AG04449 (cell line): ENCODE results near the gene CRYBG3.
A peak's percentile ranks its signal among the peaks of the same experiment; 100 is the strongest.

ENCODE experiments used
- CTCF ChIA-PET: fragments of 350-600 bp; formaldehyde crosslinking; extraction: SDS; loops from one replicate; lab custom pipeline; 2021; ENCODE audit warnings: antibody characterized with exemption; lab: Yijun Ruan, JAX
- POLR2A ChIA-PET: fragments of 400-600, 350-600 bp; formaldehyde crosslinking; extraction: SDS; loops from one replicate; lab custom pipeline; 2020; ENCODE audit warnings: antibody characterized with exemption, inconsistent platforms; lab: Yijun Ruan, JAX
- DNase-seq: peaks from one replicate; pipeline ENCODE4 v3.0.0-alpha.2; 2010; ENCODE audit warnings: low read depth, low spot score
- H3K4me3 ChIP-seq: 2 replicates; pipeline ENCODE4 v1.5.1; 2011; ENCODE audit warnings: low read depth, mild to moderate bottlenecking, control low read depth, low read length
- CTCF ChIP-seq: IDR thresholded peaks from one replicate; pipeline ENCODE4 v1.5.1; 2011; ENCODE audit warnings: mild to moderate bottlenecking, moderate library complexity, low read length, control low read depth, inconsistent platforms; ENCODE audit not compliant: insufficient read depth; ENCODE audit errors: missing control alignments

Gene CRYBG3

DNA sequence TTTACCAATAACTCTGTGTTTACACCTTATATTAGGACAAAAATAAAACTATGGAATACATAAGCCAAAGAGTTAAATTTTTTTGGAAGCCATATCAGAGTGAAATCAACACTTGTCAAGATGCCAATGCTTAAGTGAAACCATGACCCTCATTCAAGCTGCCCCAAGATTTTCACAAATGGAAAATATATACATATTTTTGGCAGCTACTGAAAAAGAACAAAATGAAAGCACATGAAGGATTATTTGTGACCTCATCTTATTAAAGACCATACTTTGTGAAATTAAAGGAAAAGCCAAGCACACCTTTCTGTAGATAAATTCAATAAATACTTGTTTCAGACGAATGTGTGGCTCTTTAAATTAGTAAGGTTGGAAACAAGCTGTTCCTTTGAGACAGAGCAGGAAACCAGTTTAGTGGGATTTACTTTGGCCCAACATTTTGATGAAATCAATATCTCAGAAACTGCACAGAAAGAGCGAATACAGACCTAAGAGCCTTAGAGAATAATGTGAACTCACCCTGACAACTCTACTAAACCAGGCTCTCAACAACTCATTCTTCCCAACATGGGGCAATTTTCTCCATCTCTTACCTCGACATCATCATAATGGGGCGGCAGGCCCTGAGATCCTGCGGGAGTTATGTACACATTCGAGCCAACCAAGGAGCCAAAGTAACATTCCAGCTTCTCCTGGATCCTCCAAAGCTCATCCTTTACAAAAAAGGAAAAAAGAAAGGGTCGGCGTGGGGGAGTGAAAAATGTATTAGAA lies 139.4 kb downstream of the CRYBG3 start:
- no peak for TF ChIP-seq CTCF
- no peak for DNase-seq
- CTCF ChIA-PET, result no interaction called here
- POLR2A ChIA-PET, result no interaction called here
- H3K4me3 ChIP-seq, result no peak overlapping the region

DNA sequence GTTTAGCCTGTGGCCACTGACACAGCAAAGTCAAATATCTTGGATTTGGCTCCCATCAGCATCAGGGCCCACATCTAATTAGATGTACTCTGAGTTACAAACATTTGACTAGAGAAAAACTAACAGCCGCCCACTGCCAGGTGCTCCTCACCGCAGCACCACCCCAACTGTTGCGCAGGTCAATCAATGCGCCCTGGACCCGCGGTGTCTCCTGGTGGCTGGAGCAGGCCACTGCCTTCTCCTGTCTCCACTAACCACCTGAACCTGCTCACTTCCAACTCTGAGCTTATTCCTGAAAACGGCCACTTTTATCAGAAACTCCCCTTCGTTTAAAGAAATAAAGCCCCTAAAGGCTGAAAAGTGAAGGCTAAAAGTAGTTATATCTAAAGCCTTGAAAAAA lies 146.2 kb downstream of the CRYBG3 start:
- TF ChIP-seq CTCF, result no peak
- POLR2A ChIA-PET, result no interaction called here

GRCh38 chr3:97968376-97968775 lies 146.6 kb downstream of the CRYBG3 start:
- TF ChIP-seq CTCF, result no peak
- H3K4me3 ChIP-seq, result no peak overlapping the region
- ChIA-PET CTCF (interaction anchor here (0.8 kb wide), 1 partner anchor 55 kb away, joined by 3 read pairs; no protein-coding TSS in a partner anchor), POLR2A (no interaction called here)
- DNase-seq, result no peak

More for the DNA sequence above, 146.2 kb downstream of the CRYBG3 start:
- no peak overlapping the region for H3K4me3 ChIP-seq
- no peak for DNase-seq
- CTCF ChIA-PET, result no interaction called here

DNA sequence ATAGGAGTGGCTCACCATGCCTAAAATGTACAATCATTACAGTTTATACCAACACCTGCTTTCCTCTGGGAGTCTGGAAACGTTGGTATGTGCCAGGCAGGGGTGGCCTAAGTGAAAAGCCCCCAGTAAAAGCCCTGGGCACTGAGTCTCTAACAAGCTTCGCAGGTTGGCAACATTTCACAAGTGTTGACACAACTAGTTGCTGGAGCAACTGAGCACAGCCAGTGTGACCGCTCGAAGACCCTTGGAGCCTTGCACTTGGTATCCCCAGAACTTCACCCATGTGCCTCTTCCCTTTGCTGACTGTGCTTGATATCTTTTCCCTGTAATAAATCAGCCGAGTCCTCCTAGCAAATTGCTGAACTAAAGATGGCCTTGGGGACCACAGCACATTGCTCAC lies 147.7 kb downstream of the CRYBG3 start:
- TF ChIP-seq CTCF, result no peak
- no peak for DNase-seq
- ChIA-PET CTCF (interaction anchor here (1.7 to 2.1 kb wide), 2 partner anchors 54 to 146 kb away, joined by 3 to 6 read pairs; no protein-coding TSS in a partner anchor), POLR2A (no interaction called here)
- no peak overlapping the region for H3K4me3 ChIP-seq

- no peak for DNase-seq
- no peak for TF ChIP-seq CTCF
- POLR2A ChIA-PET, result interaction anchor here (0.5 kb wide), 1 partner anchor 44 kb away, joined by 3 read pairs; no protein-coding TSS in a partner anchor
- CTCF ChIA-PET, result interaction anchor here (1.6 to 2.1 kb wide), 3 partner anchors 16 to 146 kb away, joined by 3 to 6 read pairs (median 3); no protein-coding TSS in a partner anchor
- no peak overlapping the region for H3K4me3 ChIP-seq
Observed at GRCh38 chr3:97970156-97970555, 148.3 kb downstream of the CRYBG3 start.

DNA sequence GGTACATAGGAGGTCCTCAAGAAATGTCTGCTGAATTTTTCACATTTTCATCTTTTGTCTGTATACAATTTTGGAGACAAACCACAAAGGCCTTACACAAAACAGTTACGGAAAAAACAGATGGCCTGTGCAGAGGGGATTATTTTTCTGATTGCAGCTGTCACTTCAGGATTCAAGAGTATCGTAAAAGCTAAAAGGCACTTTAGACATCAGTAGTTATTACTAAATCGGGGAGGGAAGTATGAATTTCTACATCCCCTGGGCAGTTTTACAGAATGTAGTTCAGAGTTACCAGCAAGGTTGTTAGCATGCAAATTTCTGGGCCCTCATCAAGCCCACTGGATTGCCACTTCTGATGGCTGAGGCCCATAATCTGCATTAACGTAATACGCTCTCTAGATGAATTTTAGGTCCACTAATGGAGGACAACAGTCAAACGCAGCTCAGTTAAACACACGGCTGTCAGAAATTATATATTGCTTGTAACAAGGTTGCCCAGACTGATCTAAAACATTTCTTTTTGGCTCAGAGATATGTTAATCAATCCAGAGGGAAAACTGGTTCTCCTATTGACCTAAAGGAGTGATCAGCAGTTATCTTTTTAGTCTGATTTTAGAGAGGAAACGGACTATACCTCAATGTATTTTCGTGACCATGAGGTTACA lies 149.3 kb downstream of the CRYBG3 start:
- ChIA-PET POLR2A (interaction anchor here (0.8 to 0.9 kb wide), 2 partner anchors 30 to 150 kb away, joined by 4 to 6 read pairs; partner anchors contain the start of gene CRYBG3), CTCF (interaction anchor here (0.8 to 2.1 kb wide), 6 partner anchors 13 to 206 kb away, joined by 3 to 6 read pairs (median 3); no protein-coding TSS in a partner anchor)
- peak overlapping the region; percentile 68 for H3K4me3 ChIP-seq
- no peak for DNase-seq
- no peak for TF ChIP-seq CTCF
